ENCODE data around the gene ARFGEF3.
"Not testable (repeated sequence)": the region's sequence is repeated elsewhere in the genome, so short reads cannot be mapped to it uniquely, and the experiment has no call there.

The ARFGEF3 gene

GRCh38 chr6:138161338-138162110, at the start of gene ARFGEF3:
ARFGEF3 (plus strand) TSS chr6:138161939; CDS start chr6:138162087, 148 bp downstream.
- DNase-seq (ENCODE audit: low read depth in 2 of 2) = no peak

GRCh38 chr6:138113588-138114210, 48.0 kb upstream of the ARFGEF3 start:
- DNase-seq (ENCODE audit: low read depth in 2 of 2) = no peak

- no peak for DNase-seq (ENCODE audit: low read depth in 2 of 2)
Measured at GRCh38 chr6:138115201-138115600, 46.5 kb upstream of the ARFGEF3 start.

GRCh38 chr6:138115877-138116660, 45.7 kb upstream of the ARFGEF3 start:
- DNase-seq (ENCODE audit: low read depth in 2 of 2) = peak; percentile 15 to 24

- DNase-seq (ENCODE audit: low read depth in 2 of 2) = no peak
Measured at GRCh38 chr6:138116661-138116999, 45.1 kb upstream of the ARFGEF3 start.

- DNase-seq (ENCODE audit: low read depth in 2 of 2) = no peak
Measured at GRCh38 chr6:138117376-138117914, 44.3 kb upstream of the ARFGEF3 start.

GRCh38 chr6:138119229-138119628, 42.5 kb upstream of the ARFGEF3 start:
- DNase-seq (ENCODE audit: low read depth in 2 of 2) = not testable (repeated sequence)

- no peak for DNase-seq (ENCODE audit: low read depth in 2 of 2)
Measured at GRCh38 chr6:138119976-138120375, 41.8 kb upstream of the ARFGEF3 start.

- no peak for DNase-seq (ENCODE audit: low read depth in 2 of 2)
Measured at GRCh38 chr6:138124096-138124495, 37.6 kb upstream of the ARFGEF3 start.

- no peak for DNase-seq (ENCODE audit: low read depth in 2 of 2)
Measured at GRCh38 chr6:138128096-138128495, 33.6 kb upstream of the ARFGEF3 start.

GRCh38 chr6:138129190-138129589, 32.5 kb upstream of the ARFGEF3 start:
- DNase-seq (ENCODE audit: low read depth in 2 of 2) = no peak

GRCh38 chr6:138142806-138143205, 18.9 kb upstream of the ARFGEF3 start:
- no peak for DNase-seq (ENCODE audit: low read depth in 2 of 2)

- DNase-seq (ENCODE audit: low read depth in 2 of 2) = no peak
Measured at GRCh38 chr6:138145402-138145801, 16.3 kb upstream of the ARFGEF3 start.

GRCh38 chr6:138146544-138146943, 15.2 kb upstream of the ARFGEF3 start:
- no peak for DNase-seq (ENCODE audit: low read depth in 2 of 2)

GRCh38 chr6:138155443-138155842, 6.3 kb upstream of the ARFGEF3 start:
- DNase-seq (ENCODE audit: low read depth in 2 of 2) = no peak

- DNase-seq (ENCODE audit: low read depth in 2 of 2) = no peak
Measured at GRCh38 chr6:138157986-138158638, 3.6 kb upstream of the ARFGEF3 start.

GRCh38 chr6:138159246-138159645, 2.5 kb upstream of the ARFGEF3 start:
- DNase-seq (ENCODE audit: low read depth in 2 of 2) = no peak

- no peak for DNase-seq (ENCODE audit: low read depth in 2 of 2)
Measured at GRCh38 chr6:138160329-138161087, 1.2 kb upstream of the ARFGEF3 start.

- DNase-seq (ENCODE audit: low read depth in 2 of 2) = no peak
Measured at GRCh38 chr6:138161088-138161337, 726 bp upstream of the ARFGEF3 start.

- DNase-seq (ENCODE audit: low read depth in 2 of 2) = no peak
Measured at GRCh38 chr6:138162111-138162954, 594 bp downstream of the ARFGEF3 start.
